GM23338 (cell line): Measurements from ENCODE around the gene SLIRP. TPM values are rescaled to one million over a fixed set of nuclear protein-coding genes. Genes with fewer than 3 reads are reported as not detected.

Experiments
- ATAC-seq: fragments of 200-7000 bp; cut with Tn5 transposase; 3 replicates; pipeline ENCODE4 v1.9.1; 2020
- DNase-seq: peaks from one replicate; pipeline ENCODE4 v3.0.0-alpha.2; 2015; ENCODE audit warnings: low spot score
- H2AFZ ChIP-seq: fragments of 200-600 bp; sonication (generic); 2 replicates; pipeline ENCODE4 v1.8.0; 2016; ENCODE audit warnings: antibody characterized with exemption, mild to moderate bottlenecking, moderate library complexity
- H3F3A ChIP-seq: fragments of 200-600 bp; sonication (generic); replicated peaks from 2 replicates; pipeline ENCODE4 v1.8.0; 2017; ENCODE audit warnings: antibody characterized with exemption, mixed run types, low read depth
- H3K27ac ChIP-seq: fragments of 200-600 bp; sonication (generic); 2 replicates; pipeline ENCODE4 v1.6.1; 2016; ENCODE audit warnings: low read depth
- H3K27me3 ChIP-seq: fragments of 200-600 bp; sonication (generic); 2 replicates; pipeline ENCODE4 v1.8.0; 2016; ENCODE audit warnings: mild to moderate bottlenecking, mixed run types, moderate library complexity; ENCODE audit not compliant: insufficient read depth
- H3K36me3 ChIP-seq: fragments of 200-600 bp; sonication (generic); 2 replicates; pipeline ENCODE4 v1.8.0; 2016; ENCODE audit warnings: mild to moderate bottlenecking; ENCODE audit not compliant: insufficient read depth
- H3K4me1 ChIP-seq: fragments of 200-600 bp; sonication (generic); 2 replicates; pipeline ENCODE4 v1.8.0; 2016; ENCODE audit warnings: mild to moderate bottlenecking, moderate library complexity; ENCODE audit not compliant: insufficient read depth
- H3K4me2 ChIP-seq: fragments of 200-600 bp; sonication (generic); 2 replicates; pipeline ENCODE4 v1.7.1; 2017; ENCODE audit warnings: mixed run types
- H3K4me3 ChIP-seq: fragments of 200-600 bp; sonication (generic); 2 replicates; pipeline ENCODE4 v1.6.1; 2016; ENCODE audit warnings: mixed run types
- H3K79me2 ChIP-seq: fragments of 200-600 bp; sonication (generic); replicated peaks from 2 replicates; pipeline ENCODE4 v1.8.0; 2017; ENCODE audit warnings: mild to moderate bottlenecking; ENCODE audit not compliant: insufficient read depth
- H3K9me2 ChIP-seq: fragments of 200-600 bp; sonication (generic); 2 replicates; pipeline ENCODE4 v1.8.0; 2017; ENCODE audit not compliant: insufficient read depth
- H4K20me1 ChIP-seq: fragments of 200-600 bp; sonication (generic); replicated peaks from 2 replicates; pipeline ENCODE4 v1.8.0; 2017; ENCODE audit warnings: mild to moderate bottlenecking; ENCODE audit not compliant: insufficient read depth
- H3K27ac Mint-ChIP-seq: 2 replicates; pipeline ENCODE4 v1.8.0; 2020; ENCODE audit warnings: inconsistent platforms, mild to moderate bottlenecking, moderate library complexity, mixed read lengths
- H3K27me3 Mint-ChIP-seq: 3 replicates; pipeline ENCODE4 v1.8.0; 2022; ENCODE audit warnings: low read depth, mild to moderate bottlenecking, moderate library complexity, mixed read lengths, inconsistent platforms; ENCODE audit not compliant: insufficient read depth, poor library complexity
- H3K36me3 Mint-ChIP-seq: 3 replicates; pipeline ENCODE4 v1.8.0; 2021; ENCODE audit warnings: low read depth, mild to moderate bottlenecking, inconsistent platforms, moderate library complexity, mixed read lengths
- H3K4me1 Mint-ChIP-seq: 3 replicates; pipeline ENCODE4 v1.8.0; 2020; ENCODE audit warnings: mild to moderate bottlenecking, inconsistent platforms, mixed read lengths
- H3K4me3 Mint-ChIP-seq: 3 replicates; pipeline ENCODE4 v1.8.0; 2021; ENCODE audit warnings: moderate library complexity, mild to moderate bottlenecking, inconsistent platforms, mixed read lengths
- H3K9me3 Mint-ChIP-seq: 3 replicates; pipeline ENCODE4 v1.8.0; 2020; ENCODE audit warnings: moderate library complexity, mild to moderate bottlenecking, inconsistent platforms, mixed read lengths
- CREB1 ChIP-seq: fragments of 250-450 bp; sonication (Bioruptor Pico); IDR thresholded peaks from 2 replicates; pipeline ENCODE4 v1.5.0; 2020; ENCODE audit warnings: low read depth, mild to moderate bottlenecking, moderate library complexity
- EZH2 ChIP-seq: fragments of 200-600 bp; sonication (generic); IDR thresholded peaks from one replicate; pipeline ENCODE4 v1.8.0; 2017; ENCODE audit warnings: antibody characterized with exemption, mild to moderate bottlenecking, low read depth; ENCODE audit not compliant: unreplicated experiment
- EZH2phosphoT487 ChIP-seq: fragments of 200-600 bp; sonication (generic); IDR thresholded peaks from one replicate; pipeline ENCODE4 v1.8.1; 2018; ENCODE audit warnings: antibody characterized with exemption; ENCODE audit not compliant: unreplicated experiment
- JUNB ChIP-seq: IDR thresholded peaks from one replicate; pipeline ENCODE4 v1.6.1; 2016; ENCODE audit warnings: antibody characterized with exemption; ENCODE audit not compliant: unreplicated experiment
- NANOG ChIP-seq: IDR thresholded peaks from 2 replicates; pipeline ENCODE4 v1.6.1; 2016; ENCODE audit warnings: antibody characterized with exemption, borderline replicate concordance
- POLR2AphosphoS5 ChIP-seq: IDR thresholded peaks from 2 replicates; pipeline ENCODE4 v1.6.1; 2016; ENCODE audit warnings: antibody characterized with exemption, low read depth
- REST ChIP-seq: IDR thresholded peaks from one replicate; pipeline ENCODE4 v1.6.1; 2018; ENCODE audit warnings: antibody characterized with exemption; ENCODE audit not compliant: unreplicated experiment
- STAT1 ChIP-seq: IDR thresholded peaks from one replicate; pipeline ENCODE4 v1.6.1; 2016; ENCODE audit warnings: antibody characterized with exemption; ENCODE audit not compliant: unreplicated experiment
- ZNF114 ChIP-seq: fragments of 250-450 bp; sonication (Bioruptor Pico); IDR thresholded peaks from 2 replicates; pipeline ENCODE4 v1.5.0; 2020; ENCODE audit warnings: mild to moderate bottlenecking, moderate library complexity
- ZNF331 ChIP-seq: fragments of 250-450 bp; sonication (Bioruptor Pico); IDR thresholded peaks from 2 replicates; pipeline ENCODE4 v1.5.0; 2020; ENCODE audit warnings: low read depth, mild to moderate bottlenecking, moderate library complexity
- polyA plus RNA-seq: library from polyadenylated mRNA; unstranded; fragments of >200 nt; fragmentation: Nextera tagmentation; extraction: Ambion mirVana; gene quantifications from 2 replicates; pipeline ENCODE4 v1.2.1, GENCODE V29; 2016
- total RNA-seq: library from RNA; depleted of rRNA; stranded (reverse); fragments of >200 nt; shearing (Covaris generic); gene quantifications from 2 replicates; pipeline ENCODE4 v1.2.3, GENCODE V29; 2014
- TF ChIP-seq, protein P1 (sequence below), 2 experiments: fragments of 200-600 bp in 1 of 2; sonication (generic) in 1 of 2; conservative IDR thresholded peaks; 2 replicates each; pipeline versions ENCODE4 v1.5.1 to v1.6.1; 2016 to 2017; ENCODE audit warnings: antibody characterized with exemption in 2 of 2, low read depth in 2 of 2, mild to moderate bottlenecking in 2 of 2, moderate library complexity in 1 of 2
- TF ChIP-seq, protein P2 (sequence below): IDR thresholded peaks from 2 replicates; pipeline ENCODE4 v1.6.1; 2016; ENCODE audit warnings: antibody characterized with exemption
- TF ChIP-seq, protein P3 (sequence below): fragments of 250-450 bp; sonication (Bioruptor Pico); IDR thresholded peaks from 2 replicates; pipeline ENCODE4 v1.5.0; 2020; ENCODE audit warnings: mild to moderate bottlenecking, moderate library complexity

SLIRP gene
- total and polyA plus RNA-seq, 2 experiments from 2014 or later: 240 to 2,291 TPM

DNA sequence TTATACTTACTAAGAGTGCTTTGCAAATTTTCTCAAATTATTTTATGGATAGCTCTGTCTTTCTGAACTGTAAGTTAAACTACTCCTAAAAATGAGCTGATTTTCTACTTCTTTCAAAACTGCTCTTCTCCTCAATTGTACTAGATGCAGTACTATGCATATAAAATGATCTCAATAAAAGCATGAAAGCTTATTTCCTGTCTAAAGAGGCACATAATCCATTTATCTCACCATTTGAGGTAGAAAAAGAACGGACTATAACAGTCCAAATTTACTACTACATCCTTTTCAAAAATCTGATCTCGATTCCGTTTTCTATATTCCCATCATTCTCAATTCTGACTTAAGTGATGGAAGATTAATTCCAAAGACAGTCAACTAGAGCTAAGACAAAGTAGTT, 14.4 kb downstream of the SLIRP start:
- Histone ChIP-seq H3K9me2 (no peaks in the 10 kb centered on the region), H3K79me2 (no peaks in the 10 kb centered on the region), H4K20me1 (peaks cover 3% of the 10 kb centered on the region), H3K4me1 (no peaks in the 10 kb centered on the region), H3K4me2 (no peak overlapping the region), H3K27me3 (no peaks in the 10 kb centered on the region), H2AFZ (no peak overlapping the region), H3K36me3 (peaks cover 42% of the 10 kb centered on the region), H3F3A (peaks cover 5% of the 10 kb centered on the region; the same call in 1 of the 2 replicates), H3K4me3 (no peak overlapping the region), H3K27ac (no peak overlapping the region)
- TF ChIP-seq, protein P1, sequence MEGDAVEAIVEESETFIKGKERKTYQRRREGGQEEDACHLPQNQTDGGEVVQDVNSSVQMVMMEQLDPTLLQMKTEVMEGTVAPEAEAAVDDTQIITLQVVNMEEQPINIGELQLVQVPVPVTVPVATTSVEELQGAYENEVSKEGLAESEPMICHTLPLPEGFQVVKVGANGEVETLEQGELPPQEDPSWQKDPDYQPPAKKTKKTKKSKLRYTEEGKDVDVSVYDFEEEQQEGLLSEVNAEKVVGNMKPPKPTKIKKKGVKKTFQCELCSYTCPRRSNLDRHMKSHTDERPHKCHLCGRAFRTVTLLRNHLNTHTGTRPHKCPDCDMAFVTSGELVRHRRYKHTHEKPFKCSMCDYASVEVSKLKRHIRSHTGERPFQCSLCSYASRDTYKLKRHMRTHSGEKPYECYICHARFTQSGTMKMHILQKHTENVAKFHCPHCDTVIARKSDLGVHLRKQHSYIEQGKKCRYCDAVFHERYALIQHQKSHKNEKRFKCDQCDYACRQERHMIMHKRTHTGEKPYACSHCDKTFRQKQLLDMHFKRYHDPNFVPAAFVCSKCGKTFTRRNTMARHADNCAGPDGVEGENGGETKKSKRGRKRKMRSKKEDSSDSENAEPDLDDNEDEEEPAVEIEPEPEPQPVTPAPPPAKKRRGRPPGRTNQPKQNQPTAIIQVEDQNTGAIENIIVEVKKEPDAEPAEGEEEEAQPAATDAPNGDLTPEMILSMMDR (conservative IDR thresholded peaks at IDR 0.05; ENCODE audit: low read depth in 2 of 2): no peak
- TF ChIP-seq ZNF114 (CRISPR knock-in tag) (no peak), STAT1 (no peak), EZH2phosphoT487 (no peak), REST (no peak), NANOG (no peak), CREB1 (CRISPR knock-in tag) (no peak), POLR2AphosphoS5 (no peak), JUNB (no peak), ZNF331 (CRISPR knock-in tag) (no peak), EZH2 (no peak)
- TF ChIP-seq, protein P2, sequence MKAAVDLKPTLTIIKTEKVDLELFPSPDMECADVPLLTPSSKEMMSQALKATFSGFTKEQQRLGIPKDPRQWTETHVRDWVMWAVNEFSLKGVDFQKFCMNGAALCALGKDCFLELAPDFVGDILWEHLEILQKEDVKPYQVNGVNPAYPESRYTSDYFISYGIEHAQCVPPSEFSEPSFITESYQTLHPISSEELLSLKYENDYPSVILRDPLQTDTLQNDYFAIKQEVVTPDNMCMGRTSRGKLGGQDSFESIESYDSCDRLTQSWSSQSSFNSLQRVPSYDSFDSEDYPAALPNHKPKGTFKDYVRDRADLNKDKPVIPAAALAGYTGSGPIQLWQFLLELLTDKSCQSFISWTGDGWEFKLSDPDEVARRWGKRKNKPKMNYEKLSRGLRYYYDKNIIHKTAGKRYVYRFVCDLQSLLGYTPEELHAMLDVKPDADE: no peak
- TF ChIP-seq, protein P3, sequence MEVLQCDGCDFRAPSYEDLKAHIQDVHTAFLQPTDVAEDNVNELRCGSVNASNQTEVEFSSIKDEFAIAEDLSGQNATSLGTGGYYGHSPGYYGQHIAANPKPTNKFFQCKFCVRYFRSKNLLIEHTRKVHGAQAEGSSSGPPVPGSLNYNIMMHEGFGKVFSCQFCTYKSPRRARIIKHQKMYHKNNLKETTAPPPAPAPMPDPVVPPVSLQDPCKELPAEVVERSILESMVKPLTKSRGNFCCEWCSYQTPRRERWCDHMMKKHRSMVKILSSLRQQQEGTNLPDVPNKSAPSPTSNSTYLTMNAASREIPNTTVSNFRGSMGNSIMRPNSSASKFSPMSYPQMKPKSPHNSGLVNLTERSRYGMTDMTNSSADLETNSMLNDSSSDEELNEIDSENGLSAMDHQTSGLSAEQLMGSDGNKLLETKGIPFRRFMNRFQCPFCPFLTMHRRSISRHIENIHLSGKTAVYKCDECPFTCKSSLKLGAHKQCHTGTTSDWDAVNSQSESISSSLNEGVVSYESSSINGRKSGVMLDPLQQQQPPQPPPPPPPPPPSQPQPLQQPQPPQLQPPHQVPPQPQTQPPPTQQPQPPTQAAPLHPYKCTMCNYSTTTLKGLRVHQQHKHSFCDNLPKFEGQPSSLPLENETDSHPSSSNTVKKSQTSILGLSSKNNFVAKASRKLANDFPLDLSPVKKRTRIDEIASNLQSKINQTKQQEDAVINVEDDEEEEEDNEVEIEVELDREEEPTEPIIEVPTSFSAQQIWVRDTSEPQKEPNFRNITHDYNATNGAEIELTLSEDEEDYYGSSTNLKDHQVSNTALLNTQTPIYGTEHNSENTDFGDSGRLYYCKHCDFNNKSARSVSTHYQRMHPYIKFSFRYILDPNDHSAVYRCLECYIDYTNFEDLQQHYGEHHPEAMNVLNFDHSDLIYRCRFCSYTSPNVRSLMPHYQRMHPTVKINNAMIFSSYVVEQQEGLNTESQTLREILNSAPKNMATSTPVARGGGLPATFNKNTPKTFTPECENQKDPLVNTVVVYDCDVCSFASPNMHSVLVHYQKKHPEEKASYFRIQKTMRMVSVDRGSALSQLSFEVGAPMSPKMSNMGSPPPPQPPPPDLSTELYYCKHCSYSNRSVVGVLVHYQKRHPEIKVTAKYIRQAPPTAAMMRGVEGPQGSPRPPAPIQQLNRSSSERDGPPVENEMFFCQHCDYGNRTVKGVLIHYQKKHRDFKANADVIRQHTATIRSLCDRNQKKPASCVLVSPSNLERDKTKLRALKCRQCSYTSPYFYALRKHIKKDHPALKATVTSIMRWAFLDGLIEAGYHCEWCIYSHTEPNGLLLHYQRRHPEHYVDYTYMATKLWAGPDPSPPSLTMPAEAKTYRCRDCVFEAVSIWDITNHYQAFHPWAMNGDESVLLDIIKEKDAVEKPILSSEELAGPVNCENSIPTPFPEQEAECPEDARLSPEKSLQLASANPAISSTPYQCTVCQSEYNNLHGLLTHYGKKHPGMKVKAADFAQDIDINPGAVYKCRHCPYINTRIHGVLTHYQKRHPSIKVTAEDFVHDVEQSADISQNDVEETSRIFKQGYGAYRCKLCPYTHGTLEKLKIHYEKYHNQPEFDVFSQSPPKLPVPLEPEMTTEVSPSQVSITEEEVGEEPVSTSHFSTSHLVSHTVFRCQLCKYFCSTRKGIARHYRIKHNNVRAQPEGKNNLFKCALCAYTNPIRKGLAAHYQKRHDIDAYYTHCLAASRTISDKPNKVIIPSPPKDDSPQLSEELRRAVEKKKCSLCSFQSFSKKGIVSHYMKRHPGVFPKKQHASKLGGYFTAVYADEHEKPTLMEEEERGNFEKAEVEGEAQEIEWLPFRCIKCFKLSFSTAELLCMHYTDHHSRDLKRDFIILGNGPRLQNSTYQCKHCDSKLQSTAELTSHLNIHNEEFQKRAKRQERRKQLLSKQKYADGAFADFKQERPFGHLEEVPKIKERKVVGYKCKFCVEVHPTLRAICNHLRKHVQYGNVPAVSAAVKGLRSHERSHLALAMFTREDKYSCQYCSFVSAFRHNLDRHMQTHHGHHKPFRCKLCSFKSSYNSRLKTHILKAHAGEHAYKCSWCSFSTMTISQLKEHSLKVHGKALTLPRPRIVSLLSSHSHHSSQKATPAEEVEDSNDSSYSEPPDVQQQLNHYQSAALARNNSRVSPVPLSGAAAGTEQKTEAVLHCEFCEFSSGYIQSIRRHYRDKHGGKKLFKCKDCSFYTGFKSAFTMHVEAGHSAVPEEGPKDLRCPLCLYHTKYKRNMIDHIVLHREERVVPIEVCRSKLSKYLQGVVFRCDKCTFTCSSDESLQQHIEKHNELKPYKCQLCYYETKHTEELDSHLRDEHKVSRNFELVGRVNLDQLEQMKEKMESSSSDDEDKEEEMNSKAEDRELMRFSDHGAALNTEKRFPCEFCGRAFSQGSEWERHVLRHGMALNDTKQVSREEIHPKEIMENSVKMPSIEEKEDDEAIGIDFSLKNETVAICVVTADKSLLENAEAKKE (CRISPR knock-in tag): no peak
- ATAC-seq (no peak), DNase-seq (no peak)
- H3K9me3 Mint-ChIP-seq: no peaks in the 10 kb centered on the region
- no peak overlapping the region for H3K27ac Mint-ChIP-seq
- peaks cover 85% of the 10 kb centered on the region for H3K36me3 Mint-ChIP-seq
- H3K4me3 Mint-ChIP-seq: no peak overlapping the region
- no peaks in the 10 kb centered on the region for H3K4me1 Mint-ChIP-seq
- H3K27me3 Mint-ChIP-seq: no peaks in the 10 kb centered on the region
